HEK293T (cell line): ENCODE measurements around the gene CFAP74.

Experiments
- CTCF ChIA-PET: fragments of 350-600 bp; formaldehyde crosslinking; extraction: SDS; loops from one replicate; lab custom pipeline; 2021; ENCODE audit warnings: antibody characterized with exemption, inconsistent platforms; lab: Yijun Ruan, JAX
- POLR2A ChIA-PET: fragments of 350-600 bp; formaldehyde crosslinking; extraction: SDS; loops from one replicate; lab custom pipeline; 2020; ENCODE audit warnings: antibody characterized with exemption, inconsistent platforms; lab: Yijun Ruan, JAX
- DNase-seq: peaks from one replicate; pipeline ENCODE4 v3.0.0; 2012; ENCODE audit warnings: mixed read lengths; ENCODE audit errors: extremely low spot score
- ARNT ChIP-seq: fragments of 450-650 bp; IDR thresholded peaks from 2 replicates; pipeline ENCODE4 v1.6.1; 2017; ENCODE audit warnings: mild to moderate bottlenecking
- BHLHE40 ChIP-seq: fragments of 450-650 bp; IDR thresholded peaks from 2 replicates; pipeline ENCODE4 v1.6.1; 2016; ENCODE audit warnings: mild to moderate bottlenecking, moderate library complexity, borderline replicate concordance
- CTBP1 ChIP-seq: fragments of 450-650 bp; IDR thresholded peaks from 2 replicates; pipeline ENCODE4 v1.6.1; 2016; ENCODE audit warnings: borderline replicate concordance
- ELF4 ChIP-seq: fragments of 450-650 bp; IDR thresholded peaks from 2 replicates; pipeline ENCODE4 v1.6.1; 2017; ENCODE audit warnings: antibody characterized with exemption
- FOXA1 ChIP-seq: fragments of 450-650 bp; IDR thresholded peaks from 2 replicates; pipeline ENCODE4 v1.6.1; 2016; ENCODE audit warnings: mild to moderate bottlenecking
- FOXK2 ChIP-seq: fragments of 450-650 bp; IDR thresholded peaks from 2 replicates; pipeline ENCODE4 v1.6.1; 2016; ENCODE audit warnings: mild to moderate bottlenecking
- FOXM1 ChIP-seq: fragments of 450-650 bp; IDR thresholded peaks from 2 replicates; pipeline ENCODE4 v1.6.1; 2017; ENCODE audit warnings: mild to moderate bottlenecking, borderline replicate concordance
- HDGF ChIP-seq: fragments of 450-650 bp; IDR thresholded peaks from 2 replicates; pipeline ENCODE4 v1.6.1; 2017; ENCODE audit warnings: antibody characterized with exemption, borderline replicate concordance
- L3MBTL2 ChIP-seq: fragments of 450-650 bp; conservative IDR thresholded peaks from 2 replicates; pipeline ENCODE4 v1.6.1; 2016; ENCODE audit warnings: mild to moderate bottlenecking
- LEF1 ChIP-seq: fragments of 450-650 bp; IDR thresholded peaks from 2 replicates; pipeline ENCODE4 v1.6.1; 2017; ENCODE audit warnings: mild to moderate bottlenecking, borderline replicate concordance
- NFRKB ChIP-seq: fragments of 450-650 bp; IDR thresholded peaks from 2 replicates; pipeline ENCODE4 v1.6.1; 2016; ENCODE audit warnings: mild to moderate bottlenecking, moderate library complexity
- PKNOX1 ChIP-seq: fragments of 450-650 bp; IDR thresholded peaks from 2 replicates; pipeline ENCODE4 v1.6.1; 2016
- SP1 ChIP-seq: fragments of 450-650 bp; IDR thresholded peaks from 2 replicates; pipeline ENCODE4 v1.6.1; 2017
- SUZ12 ChIP-seq: fragments of 450-650 bp; IDR thresholded peaks from 2 replicates; pipeline ENCODE4 v1.6.1; 2016; ENCODE audit warnings: mild to moderate bottlenecking
- TARDBP ChIP-seq: fragments of 450-650 bp; IDR thresholded peaks from 2 replicates; pipeline ENCODE4 v1.6.1; 2016
- ZNF384 ChIP-seq: fragments of 450-650 bp; IDR thresholded peaks from 2 replicates; pipeline ENCODE4 v1.6.1; 2016

Gene CFAP74

GRCh38 chr1:1978108-1978507, 25.5 kb downstream of the CFAP74 start:
- TF ChIP-seq PKNOX1 = no peak
- TF ChIP-seq CTBP1 = no peak
- no peak for TF ChIP-seq FOXM1
- no peak for TF ChIP-seq TARDBP
- TF ChIP-seq ELF4 = no peak
- TF ChIP-seq L3MBTL2 = no peak
- no peak for TF ChIP-seq BHLHE40
- TF ChIP-seq ZNF384 = no peak
- TF ChIP-seq LEF1 = no peak
- no peak for TF ChIP-seq FOXA1
- TF ChIP-seq SUZ12 = no peak
- TF ChIP-seq SP1 = no peak
- TF ChIP-seq FOXK2 = no peak
- no peak for TF ChIP-seq NFRKB
- TF ChIP-seq HDGF = no peak
- no peak for TF ChIP-seq ARNT
- DNase-seq = no peak
- ChIA-PET CTCF (interaction anchor here (0.7 kb wide), 1 partner anchor 174 kb away, joined by 3 read pairs; no protein-coding TSS in a partner anchor), POLR2A (interaction anchor here (1.7 kb wide), 1 partner anchor 67 kb away, joined by 4 read pairs; no protein-coding TSS in a partner anchor)

GRCh38 chr1:1976031-1976430, 27.6 kb downstream of the CFAP74 start:
- ChIA-PET POLR2A (no interaction called here), CTCF (no interaction called here)
- no peak for TF ChIP-seq HDGF
- TF ChIP-seq SUZ12 = no peak
- no peak for TF ChIP-seq TARDBP
- TF ChIP-seq SP1 = no peak
- TF ChIP-seq ZNF384 = no peak
- TF ChIP-seq FOXK2 = no peak
- no peak for TF ChIP-seq ELF4
- TF ChIP-seq CTBP1 = no peak
- TF ChIP-seq FOXM1 = no peak
- TF ChIP-seq FOXA1 = no peak
- TF ChIP-seq PKNOX1 = no peak
- TF ChIP-seq ARNT = no peak
- no peak for TF ChIP-seq L3MBTL2
- DNase-seq = no peak

GRCh38 chr1:1975535-1975934, 28.1 kb downstream of the CFAP74 start:
- TF ChIP-seq FOXA1 (no peak), FOXM1 (no peak), TARDBP (no peak), FOXK2 (no peak), BHLHE40 (no peak), ARNT (no peak)
- POLR2A ChIA-PET = no interaction called here
- no peak for DNase-seq
- CTCF ChIA-PET = no interaction called here

- no peak for DNase-seq
- CTCF ChIA-PET = no interaction called here
- TF ChIP-seq BHLHE40 = no peak
- no peak for TF ChIP-seq PKNOX1
- no peak for TF ChIP-seq FOXK2
- no peak for TF ChIP-seq LEF1
- TF ChIP-seq ARNT = no peak
- TF ChIP-seq HDGF = no peak
- POLR2A ChIA-PET = no interaction called here
Observed at GRCh38 chr1:1974834-1975233, 28.8 kb downstream of the CFAP74 start.

GRCh38 chr1:1973716-1974642, 29.6 kb downstream of the CFAP74 start:
- TF ChIP-seq HDGF = no peak
- no peak for TF ChIP-seq ZNF384
- TF ChIP-seq NFRKB = no peak
- no peak for TF ChIP-seq CTBP1
- no peak for TF ChIP-seq TARDBP
- TF ChIP-seq FOXK2 = no peak
- no peak for TF ChIP-seq SUZ12
- no peak for TF ChIP-seq LEF1
- no peak for TF ChIP-seq FOXA1
- TF ChIP-seq ARNT = no peak
- TF ChIP-seq BHLHE40 = no peak
- no peak for TF ChIP-seq ELF4
- TF ChIP-seq SP1 = no peak
- no peak for TF ChIP-seq PKNOX1
- TF ChIP-seq FOXM1 = no peak
- no peak for TF ChIP-seq L3MBTL2
- ChIA-PET CTCF (no interaction called here), POLR2A (no interaction called here)
- DNase-seq = no peak
